ENCODE data around the gene PTPN20. TPM values are rescaled to one million over a fixed set of nuclear protein-coding genes. Genes with fewer than 3 reads are reported as not detected.

The PTPN20 gene
- total RNA-seq, 1 donor from 2014 or later, result 1.3 TPM

DNA sequence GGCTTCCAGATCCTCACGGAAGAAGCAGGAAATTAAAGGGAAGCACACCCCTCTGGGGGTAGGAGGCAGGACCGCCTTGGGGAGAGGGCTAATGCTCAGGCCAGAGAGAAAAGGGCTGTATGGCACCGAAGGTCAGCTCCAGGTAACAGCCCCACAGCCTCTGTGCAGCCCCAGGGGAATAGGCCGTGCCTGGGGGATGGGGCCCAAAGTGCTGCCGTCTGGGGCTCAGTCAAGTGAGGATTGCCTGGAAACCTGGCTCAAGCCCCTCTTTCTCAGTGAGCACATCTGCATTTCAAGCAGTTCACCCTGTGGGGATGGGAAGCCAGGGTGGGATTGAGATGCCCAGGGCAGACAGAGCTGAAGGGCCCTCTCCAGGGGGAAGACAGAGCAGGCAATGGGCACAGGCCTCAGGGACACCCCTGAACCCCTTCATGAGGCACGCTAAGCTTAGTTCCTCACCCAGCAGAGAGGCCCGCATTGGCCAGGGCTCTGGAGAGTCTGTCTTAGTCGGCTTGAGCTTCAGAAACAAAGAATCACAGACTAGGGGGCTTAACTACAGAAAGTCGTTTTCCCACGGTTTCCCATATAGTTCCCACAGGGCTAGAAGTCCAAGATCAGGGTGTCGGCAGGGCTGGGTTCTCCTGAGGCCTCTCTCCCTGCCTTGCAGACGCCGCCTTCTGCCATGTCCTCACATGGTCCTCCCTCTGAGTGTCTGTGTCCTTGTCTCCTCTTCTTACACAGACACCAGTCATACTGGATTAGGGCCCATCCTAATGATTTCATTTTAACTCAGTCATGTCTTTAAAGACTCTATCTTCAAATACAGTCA is 118.2 kb downstream of the PTPN20 start:
- TF ChIP-seq, protein P1, sequence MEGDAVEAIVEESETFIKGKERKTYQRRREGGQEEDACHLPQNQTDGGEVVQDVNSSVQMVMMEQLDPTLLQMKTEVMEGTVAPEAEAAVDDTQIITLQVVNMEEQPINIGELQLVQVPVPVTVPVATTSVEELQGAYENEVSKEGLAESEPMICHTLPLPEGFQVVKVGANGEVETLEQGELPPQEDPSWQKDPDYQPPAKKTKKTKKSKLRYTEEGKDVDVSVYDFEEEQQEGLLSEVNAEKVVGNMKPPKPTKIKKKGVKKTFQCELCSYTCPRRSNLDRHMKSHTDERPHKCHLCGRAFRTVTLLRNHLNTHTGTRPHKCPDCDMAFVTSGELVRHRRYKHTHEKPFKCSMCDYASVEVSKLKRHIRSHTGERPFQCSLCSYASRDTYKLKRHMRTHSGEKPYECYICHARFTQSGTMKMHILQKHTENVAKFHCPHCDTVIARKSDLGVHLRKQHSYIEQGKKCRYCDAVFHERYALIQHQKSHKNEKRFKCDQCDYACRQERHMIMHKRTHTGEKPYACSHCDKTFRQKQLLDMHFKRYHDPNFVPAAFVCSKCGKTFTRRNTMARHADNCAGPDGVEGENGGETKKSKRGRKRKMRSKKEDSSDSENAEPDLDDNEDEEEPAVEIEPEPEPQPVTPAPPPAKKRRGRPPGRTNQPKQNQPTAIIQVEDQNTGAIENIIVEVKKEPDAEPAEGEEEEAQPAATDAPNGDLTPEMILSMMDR (conservative IDR thresholded peaks at IDR 0.05; ENCODE audit: low read depth, low read length), result no peak
- no peak for DNase-seq (ENCODE audit: low read depth)
- no peak overlapping the region for H3K4me3 ChIP-seq (ENCODE audit: low read depth, low read length)

DNA sequence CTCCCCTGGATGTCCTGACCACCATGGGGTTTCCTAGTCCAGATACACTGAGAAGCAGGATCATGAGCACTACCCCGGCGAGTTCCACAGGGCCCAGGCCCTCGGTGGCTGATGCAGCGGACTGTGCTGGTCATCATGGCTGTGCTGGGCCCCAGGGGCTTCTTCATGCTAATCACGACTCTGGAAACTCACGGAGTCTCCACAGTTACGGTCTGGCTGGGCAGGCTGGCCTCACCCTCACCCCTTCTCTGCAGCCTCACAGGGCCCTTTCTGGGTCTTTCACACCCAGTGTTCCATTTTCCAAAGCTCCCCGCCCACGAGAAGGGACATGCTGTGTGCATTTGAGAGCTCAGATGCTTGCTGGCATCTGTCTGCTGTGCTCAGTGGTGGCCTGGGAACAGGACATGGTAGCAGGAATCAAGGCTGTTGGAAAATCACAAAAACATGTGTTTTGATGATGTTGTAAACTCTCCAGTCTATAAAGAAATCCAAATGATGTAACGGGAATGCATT is 119.0 kb downstream of the PTPN20 start:
- TF ChIP-seq, protein P1 (conservative IDR thresholded peaks at IDR 0.05; ENCODE audit: low read depth, low read length), result no peak
- no peak overlapping the region for H3K4me3 ChIP-seq (ENCODE audit: low read depth, low read length)
- no peak for DNase-seq (ENCODE audit: low read depth)

DNA sequence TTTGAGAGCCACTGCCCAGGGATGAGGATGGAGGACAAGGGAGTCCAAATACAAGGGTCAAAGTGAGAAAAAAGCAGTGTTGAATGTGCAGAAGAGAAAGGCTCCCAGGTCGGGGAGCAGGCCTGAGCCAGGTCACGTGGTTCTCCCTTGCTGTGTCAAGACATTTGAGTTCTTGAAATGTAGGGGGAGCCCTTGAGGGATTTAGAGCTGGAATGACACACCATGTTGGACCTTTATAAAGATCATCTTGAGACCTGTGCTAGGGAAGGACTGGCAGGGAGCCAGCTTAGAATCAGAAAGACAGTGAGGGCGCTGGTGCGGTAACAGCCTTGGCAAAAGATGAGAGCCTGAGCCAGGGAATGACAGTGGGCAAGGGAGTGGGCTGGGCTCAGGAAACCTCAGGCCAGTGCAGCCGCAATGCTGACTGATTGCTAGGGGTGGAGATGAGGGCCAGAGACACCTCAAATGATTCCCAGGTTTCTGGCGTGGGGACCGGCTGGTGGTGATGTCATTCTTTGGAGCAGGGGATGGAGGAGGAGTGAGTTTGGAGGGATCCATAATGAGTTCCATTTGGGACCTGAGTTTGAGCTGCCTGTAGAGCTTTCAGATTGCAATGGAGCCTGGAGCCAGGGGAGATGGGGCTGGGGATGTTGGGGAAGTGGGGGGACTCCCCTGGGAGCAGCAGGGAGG is 120.1 kb downstream of the PTPN20 start:
- no peak for DNase-seq (ENCODE audit: low read depth)

DNA sequence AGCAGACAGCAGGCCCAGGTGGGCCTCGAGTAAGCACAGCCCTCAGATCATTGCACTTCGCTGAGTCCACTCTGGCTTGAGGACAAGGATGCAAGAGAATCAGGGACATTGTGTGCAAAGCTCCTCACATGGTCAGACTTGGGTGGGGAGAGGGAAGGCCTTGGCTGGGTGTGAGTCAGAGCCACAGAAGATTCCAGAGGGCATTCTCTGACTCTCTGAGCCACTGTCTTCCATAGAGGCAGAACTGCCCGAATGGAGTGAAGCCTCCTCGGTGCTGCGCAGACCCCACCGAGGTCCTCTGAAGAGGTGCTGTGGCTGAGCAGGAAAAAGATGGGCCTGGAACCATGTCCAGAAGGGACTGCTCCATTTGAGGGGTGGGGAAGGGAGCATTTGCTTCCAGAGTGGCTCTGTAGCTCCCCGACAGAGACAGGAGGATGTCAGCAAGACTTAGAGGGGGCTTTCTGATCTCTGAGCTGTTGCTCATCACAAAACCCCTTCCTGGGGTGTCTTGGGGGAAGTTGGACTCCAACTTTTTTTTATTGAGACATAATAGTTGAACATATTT is 120.8 kb downstream of the PTPN20 start:
- TF ChIP-seq, protein P1 (conservative IDR thresholded peaks at IDR 0.05; ENCODE audit: low read depth, low read length), result no peak
- DNase-seq (ENCODE audit: low read depth), result no peak
- no peak overlapping the region for H3K4me3 ChIP-seq (ENCODE audit: low read depth, low read length)

More for the DNA sequence above, 120.1 kb downstream of the PTPN20 start:
- TF ChIP-seq, protein P1 (conservative IDR thresholded peaks at IDR 0.05; ENCODE audit: low read depth, low read length), result peak; percentile 34
- no peak overlapping the region for H3K4me3 ChIP-seq (ENCODE audit: low read depth, low read length)

DNA sequence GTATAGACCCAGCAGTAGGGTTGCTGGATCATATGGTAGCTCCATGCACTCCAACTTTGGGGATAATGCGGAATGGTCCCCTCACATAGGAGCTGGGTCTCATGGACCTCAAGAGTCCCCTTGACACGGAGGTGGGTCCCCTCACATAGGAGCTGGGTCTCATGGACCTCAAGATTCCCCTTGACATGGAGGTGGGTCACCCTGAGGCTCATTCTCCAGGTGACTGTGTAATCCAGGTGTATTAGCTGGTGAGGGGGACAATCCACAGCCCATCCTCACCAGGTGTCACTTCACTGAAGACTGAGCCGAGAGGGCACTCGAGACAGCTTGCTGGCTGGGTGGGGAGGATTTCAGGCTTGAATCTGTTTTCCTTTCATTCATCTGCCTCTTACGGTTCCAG is 121.9 kb downstream of the PTPN20 start:
- TF ChIP-seq, protein P1 (conservative IDR thresholded peaks at IDR 0.05; ENCODE audit: low read depth, low read length), result no peak
- DNase-seq (ENCODE audit: low read depth), result no peak
- no peak overlapping the region for H3K4me3 ChIP-seq (ENCODE audit: low read depth, low read length)

DNA sequence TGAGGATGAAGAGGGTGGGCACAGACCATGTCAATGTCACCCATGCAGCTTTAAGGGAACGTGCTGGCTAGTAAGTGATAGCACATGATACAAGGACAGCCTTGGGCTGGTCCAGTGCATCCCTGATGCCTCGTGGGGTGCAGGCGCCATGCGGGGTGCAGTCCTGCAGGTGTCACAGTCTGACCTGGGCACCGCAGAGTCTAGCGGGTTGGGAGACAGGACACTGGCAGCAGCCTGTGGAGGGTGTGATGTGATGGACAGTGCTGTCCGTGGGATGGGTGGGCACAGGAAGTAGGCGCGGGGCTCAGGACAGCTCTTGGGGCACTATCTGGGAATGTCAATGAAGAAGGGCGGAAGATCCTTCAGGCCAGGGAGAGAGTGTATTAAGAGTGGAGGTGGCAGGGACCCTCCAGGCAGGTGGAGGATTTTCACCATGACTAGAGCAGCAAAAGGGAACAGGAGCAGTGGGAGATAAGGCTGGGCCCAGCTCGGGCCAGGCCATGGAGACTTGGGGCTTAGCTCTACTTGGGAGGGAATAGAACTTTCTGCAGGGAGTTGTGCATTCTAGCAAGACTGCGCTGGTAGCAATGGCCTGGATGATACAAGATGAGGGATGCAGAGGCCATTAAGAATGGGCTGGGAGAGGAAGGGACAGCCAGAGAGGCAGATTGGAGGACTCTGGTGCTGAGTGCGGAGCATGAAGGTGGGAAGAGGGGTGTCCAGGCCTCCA is 122.5 kb downstream of the PTPN20 start:
- H3K4me3 ChIP-seq (ENCODE audit: low read depth, low read length), result no peak overlapping the region
- TF ChIP-seq, protein P1 (conservative IDR thresholded peaks at IDR 0.05; ENCODE audit: low read depth, low read length), result no peak
- no peak for DNase-seq (ENCODE audit: low read depth)

Measured in epithelial cell of proximal tubule (primary cell).